A549 (cell line): Measurements from ENCODE around the gene ARHGAP9. TPM values are rescaled to one million over a fixed set of nuclear protein-coding genes. Genes with fewer than 3 reads are reported as not detected.

Experiments
- ATAC-seq, 2 experiments: fragments of 200-7000 bp in 1 of 2; fragments of >200 bp in 1 of 2; cut with Nextera tagmentation in 1 of 2; cut with Tn5 transposase in 1 of 2; 3 replicates each; pipeline versions ENCODE4 v1.8.0 to v1.9.1; 2018 to 2020; ENCODE audit warnings: mild to moderate bottlenecking in 1 of 2, moderate library complexity in 1 of 2
- CTCF ChIA-PET: fragments of 300-600 bp; sonication (Branson Sonifier 250); formaldehyde crosslinking; extraction: SDS; loops from one replicate; lab custom pipeline; 2021; ENCODE audit warnings: antibody characterized with exemption, inconsistent platforms; lab: Yijun Ruan, JAX
- POLR2A ChIA-PET: fragments of 350-600 bp; formaldehyde crosslinking; extraction: SDS; loops from one replicate; lab custom pipeline; 2021; ENCODE audit warnings: antibody characterized with exemption, inconsistent platforms; lab: Yijun Ruan, JAX
- DNase-seq, 2 experiments: peaks; one replicate each; pipeline versions ENCODE4 v3.0.0 to v3.0.0-alpha.2; 2011 to 2016; ENCODE audit warnings: low read depth in 1 of 2, low spot score in 1 of 2
- FAIRE-seq: peaks from 2 replicates; lab custom pipeline; 2011; peaks lifted over from hg19 to GRCh38; lab: Jason Lieb, UNC
- H3K27ac ChIP-seq, 2 experiments: fragments of >200 bp; sonication (Bioruptor Twin); formaldehyde crosslinking; 3 replicates each; pipeline ENCODE4 v1.5.1; 2016 to 2017
- H3K4me1 ChIP-seq: fragments of >200 bp; sonication (Bioruptor Twin); formaldehyde crosslinking; 3 replicates; pipeline ENCODE4 v1.6.1; 2016
- H3K4me2 ChIP-seq: fragments of >200 bp; sonication (Bioruptor Twin); formaldehyde crosslinking; 3 replicates; pipeline ENCODE4 v1.6.1; 2016
- H3K4me3 ChIP-seq: fragments of >200 bp; sonication (Bioruptor Twin); formaldehyde crosslinking; 3 replicates; pipeline ENCODE4 v1.5.1; 2016
- H3K9me3 ChIP-seq: fragments of >200 bp; sonication (Bioruptor Twin); formaldehyde crosslinking; 3 replicates; pipeline ENCODE4 v1.6.1; 2016
- CBX8 ChIP-seq: fragments of 200-600 bp; sonication (generic); IDR thresholded peaks from 2 replicates; pipeline ENCODE4 v1.6.1; 2016
- EHF ChIP-seq: fragments of 250-450 bp; sonication (Bioruptor Pico); IDR thresholded peaks from 2 replicates; pipeline ENCODE4 v1.5.0; 2020; ENCODE audit warnings: mild to moderate bottlenecking
- EP300 ChIP-seq, 2 experiments: fragments of >200 bp; sonication (Bioruptor Twin); formaldehyde crosslinking; IDR thresholded peaks; 2 replicates in 1 of 2; 3 replicates in 1 of 2; pipeline ENCODE4 v1.6.1; 2016 to 2017
- ESRRA ChIP-seq: fragments of 150-350 bp; IDR thresholded peaks from 2 replicates; pipeline ENCODE4 v1.6.1; 2014; ENCODE audit warnings: mild to moderate bottlenecking, low read length, borderline replicate concordance
- FOSB ChIP-seq: fragments of 250-450 bp; sonication (Bioruptor Pico); IDR thresholded peaks from 2 replicates; pipeline ENCODE4 v1.5.0; 2020; ENCODE audit warnings: mild to moderate bottlenecking, moderate library complexity
- FOXS1 ChIP-seq: fragments of 250-450 bp; sonication (Bioruptor Pico); IDR thresholded peaks from 2 replicates; pipeline ENCODE4 v1.5.0; 2020; ENCODE audit warnings: mild to moderate bottlenecking, moderate library complexity
- GATA3 ChIP-seq: IDR thresholded peaks from 2 replicates; pipeline ENCODE4 v1.6.1; 2012; ENCODE audit warnings: borderline replicate concordance
- HOXA7 ChIP-seq: fragments of 250-450 bp; sonication (Bioruptor Pico); IDR thresholded peaks from 2 replicates; pipeline ENCODE4 v1.5.0; 2020; ENCODE audit warnings: mild to moderate bottlenecking, moderate library complexity
- HOXB5 ChIP-seq: fragments of 250-450 bp; sonication (Bioruptor Pico); IDR thresholded peaks from 2 replicates; pipeline ENCODE4 v1.5.0; 2020; ENCODE audit warnings: mild to moderate bottlenecking, moderate library complexity
- JUN ChIP-seq, 2 experiments: fragments of >200 bp; sonication (Bioruptor Twin); formaldehyde crosslinking; IDR thresholded peaks; 2 replicates in 1 of 2; 3 replicates in 1 of 2; pipeline ENCODE4 v1.6.1; 2016 to 2017
- MAZ ChIP-seq: fragments of 150-350 bp; IDR thresholded peaks from 2 replicates; pipeline ENCODE4 v1.6.1; 2014; ENCODE audit warnings: antibody characterized with exemption, low read depth, low read length, borderline replicate concordance
- MYC ChIP-seq: IDR thresholded peaks from 2 replicates; pipeline ENCODE4 v1.6.1; 2012; ENCODE audit warnings: mild to moderate bottlenecking, inconsistent platforms, low read length, improper control_type of control experiment, borderline replicate concordance
- NR3C1 ChIP-seq: fragments of >200 bp; sonication (Bioruptor Twin); formaldehyde crosslinking; IDR thresholded peaks from 3 replicates; pipeline ENCODE4 v1.6.1; 2017
- POLR2A ChIP-seq: IDR thresholded peaks from 2 replicates; pipeline ENCODE4 v1.6.1; 2012; ENCODE audit warnings: mild to moderate bottlenecking, low read length
- POLR2AphosphoS2 ChIP-seq: conservative IDR thresholded peaks from 2 replicates; pipeline ENCODE4 v1.6.1; 2012; ENCODE audit warnings: low read length, improper control_type of control experiment, inconsistent platforms
- RAD21 ChIP-seq, 2 experiments: fragments of >200 bp in 1 of 2; sonication (Bioruptor Twin) in 1 of 2; formaldehyde crosslinking in 1 of 2; IDR thresholded peaks in 1 of 2; conservative IDR thresholded peaks in 1 of 2; 2 replicates in 1 of 2; 3 replicates in 1 of 2; pipeline ENCODE4 v1.6.1; 2012 to 2018; ENCODE audit warnings: inconsistent platforms in 1 of 2
- RARB ChIP-seq: fragments of 250-450 bp; sonication (Bioruptor Pico); IDR thresholded peaks from 2 replicates; pipeline ENCODE4 v1.8.0; 2021; ENCODE audit warnings: mild to moderate bottlenecking, moderate library complexity
- SMC3 ChIP-seq: fragments of >200 bp; sonication (Bioruptor Twin); formaldehyde crosslinking; IDR thresholded peaks from 3 replicates; pipeline ENCODE4 v1.6.1; 2018; ENCODE audit warnings: inconsistent platforms
- SREBF2 ChIP-seq: fragments of 450-650 bp; IDR thresholded peaks from 2 replicates; pipeline ENCODE4 v1.6.1; 2014; ENCODE audit warnings: mild to moderate bottlenecking, moderate library complexity
- TFCP2L1 ChIP-seq: fragments of 250-450 bp; sonication (Bioruptor Pico); IDR thresholded peaks from 2 replicates; pipeline ENCODE4 v1.5.0; 2021; ENCODE audit warnings: mild to moderate bottlenecking
- ZC3H11A ChIP-seq: fragments of 450-650 bp; IDR thresholded peaks from 2 replicates; pipeline ENCODE4 v1.6.1; 2014; ENCODE audit warnings: antibody characterized with exemption, mild to moderate bottlenecking
- ZSCAN20 ChIP-seq: fragments of 250-450 bp; sonication (Bioruptor Pico); IDR thresholded peaks from 2 replicates; pipeline ENCODE4 v1.8.0; 2022; ENCODE audit warnings: mild to moderate bottlenecking, moderate library complexity
- WGBS: methylation state at CpG from one replicate; pipeline ENCODE4 v1.1.6; 2017; ENCODE audit errors: missing lambda C conversion rate; 5-methylcytosine and 5-hydroxymethylcytosine counted together
- polyA plus RNA-seq, 4 experiments: library from polyadenylated mRNA; depleted of rRNA in 3 of 4; stranded (reverse); fragments of >200 nt; fragmentation: RNase III in 1 of 4; extraction: RNeasy Plus Mini Kit Qiagen cat#74134 plus additional on column Dnase treatment in 1 of 4; gene quantifications; 2 replicates in 3 of 4; 3 replicates in 1 of 4; pipeline ENCODE4 v1.2.3, GENCODE V29; 2011 to 2017
- TF ChIP-seq, protein P1 (sequence below): fragments of >200 bp; sonication (Bioruptor Twin); formaldehyde crosslinking; IDR thresholded peaks from 3 replicates; pipeline ENCODE4 v1.6.1; 2016
- TF ChIP-seq, protein P2 (sequence below): fragments of 250-450 bp; sonication (Bioruptor Pico); IDR thresholded peaks from 2 replicates; pipeline ENCODE4 v1.5.0; 2020; ENCODE audit warnings: low read depth, mild to moderate bottlenecking, moderate library complexity
- TF ChIP-seq, protein P3 (sequence below): fragments of 450-650 bp; IDR thresholded peaks from 2 replicates; pipeline ENCODE4 v1.6.1; 2014; ENCODE audit warnings: antibody characterized with exemption

The ARHGAP9 gene
- polyA plus RNA-seq, 2 of the 4 experiments (the other 2 are of a cell fraction): 0.25 TPM; not detected in 1

DNA sequence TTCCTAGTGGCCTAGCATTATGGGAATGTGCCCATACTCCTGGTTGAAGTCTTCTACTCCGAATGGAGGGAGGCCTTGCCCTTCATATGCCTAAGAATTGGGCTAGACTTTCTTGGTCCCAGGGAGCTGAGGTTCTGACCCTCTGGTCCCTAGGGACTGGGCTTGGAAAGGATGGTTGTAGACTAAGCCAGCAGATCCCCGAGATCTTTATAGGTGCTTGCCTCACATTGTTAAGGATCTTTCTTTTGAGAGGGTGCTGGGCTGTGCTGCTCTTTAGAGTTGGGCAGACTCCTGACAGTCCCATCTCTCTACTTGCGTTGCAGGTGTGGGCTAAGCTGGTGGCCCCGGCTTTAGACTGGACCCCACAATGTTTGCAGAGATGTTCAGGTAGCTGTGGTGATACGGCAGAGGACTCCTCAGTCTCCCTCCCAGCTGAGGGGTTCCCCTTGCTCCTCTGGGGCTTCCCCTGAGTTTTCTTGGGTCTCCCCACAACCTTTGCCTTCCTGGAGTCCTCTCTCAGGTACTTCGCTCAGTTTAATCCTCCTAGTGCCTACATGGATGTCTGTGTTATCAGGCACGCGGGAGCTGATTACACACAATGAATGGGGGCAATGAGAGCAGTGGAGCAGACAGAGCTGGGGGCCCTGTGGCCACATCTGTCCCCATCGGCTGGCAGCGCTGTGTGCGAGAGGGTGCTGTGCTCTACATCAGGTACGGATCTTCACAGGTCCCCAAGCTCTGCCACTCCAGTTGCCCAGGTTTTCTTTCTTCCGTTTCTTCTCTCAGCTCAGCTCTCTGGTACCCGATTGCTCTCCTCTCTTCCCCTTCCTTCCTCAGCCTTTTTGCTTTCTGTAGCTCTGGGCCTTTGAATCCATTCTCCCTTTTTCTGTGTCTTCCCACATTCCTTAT, 44.3 kb upstream of the ARHGAP9 start (continued):
- TF ChIP-seq MYC: no peak

DNA sequence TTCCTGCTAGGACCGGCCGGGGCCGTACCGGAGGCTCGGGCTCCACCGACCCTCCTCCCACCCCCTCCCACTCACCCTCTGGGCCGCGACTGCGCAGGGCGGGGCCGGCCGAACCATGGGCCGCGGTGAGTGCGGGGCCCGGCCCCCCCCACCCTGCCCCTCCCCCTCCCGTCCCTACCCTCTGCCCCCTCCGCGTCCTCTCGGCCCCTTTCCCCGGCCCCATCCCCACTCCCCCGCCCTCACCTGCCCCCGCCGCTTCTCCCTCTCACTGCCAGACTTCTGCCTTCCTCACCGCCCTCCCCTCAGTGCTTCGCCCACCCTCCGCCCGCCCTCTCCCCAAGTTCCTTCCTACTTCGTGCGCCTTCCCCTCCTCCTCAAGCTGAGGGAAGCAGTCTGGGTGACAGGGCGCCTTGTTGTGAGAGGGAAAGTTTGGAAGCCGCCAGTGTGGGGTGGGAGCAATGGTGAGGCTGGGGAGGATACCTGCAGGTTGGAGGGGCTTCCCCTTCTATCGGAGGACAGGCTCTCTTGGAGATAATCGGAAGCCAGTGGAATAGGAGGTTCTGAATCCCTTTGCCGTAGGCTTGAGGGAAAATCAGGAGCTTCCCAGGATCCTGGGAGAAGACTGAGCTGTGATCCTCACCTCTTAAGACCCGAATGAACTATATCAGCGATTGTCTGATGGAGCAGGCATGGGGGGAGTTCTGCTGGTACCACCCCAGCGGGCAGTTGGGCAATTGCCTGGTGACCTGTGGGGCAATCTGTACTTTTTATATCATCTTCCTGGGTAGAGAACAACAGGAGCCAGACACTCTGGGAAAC, 43.4 kb upstream of the ARHGAP9 start:
- H3K9me3 ChIP-seq: no peaks in the 10 kb centered on the region
- TF ChIP-seq JUN (IDR thresholded peaks at IDR 0.05): peak in 1 of 2 experiments; percentile 42; a peak in 1 of 5 replicates
- no peak for TF ChIP-seq POLR2AphosphoS2
- peak; percentile 78 for TF ChIP-seq POLR2A
- TF ChIP-seq EHF (CRISPR knock-in tag): no peak
- no peak for TF ChIP-seq SREBF2
- TF ChIP-seq RAD21 (conservative IDR thresholded peaks at IDR 0.05 in 1 of 2, IDR thresholded peaks at IDR 0.05 in 1 of 2): no peak
- TF ChIP-seq FOXS1 (CRISPR knock-in tag): no peak
- TF ChIP-seq MAZ: 0 out of 2 replicates have a peak, but pooled peaks have one; percentile 2
- no peak for TF ChIP-seq HOXB5 (CRISPR knock-in tag)
- no peak for TF ChIP-seq CBX8
- TF ChIP-seq, protein P1, sequence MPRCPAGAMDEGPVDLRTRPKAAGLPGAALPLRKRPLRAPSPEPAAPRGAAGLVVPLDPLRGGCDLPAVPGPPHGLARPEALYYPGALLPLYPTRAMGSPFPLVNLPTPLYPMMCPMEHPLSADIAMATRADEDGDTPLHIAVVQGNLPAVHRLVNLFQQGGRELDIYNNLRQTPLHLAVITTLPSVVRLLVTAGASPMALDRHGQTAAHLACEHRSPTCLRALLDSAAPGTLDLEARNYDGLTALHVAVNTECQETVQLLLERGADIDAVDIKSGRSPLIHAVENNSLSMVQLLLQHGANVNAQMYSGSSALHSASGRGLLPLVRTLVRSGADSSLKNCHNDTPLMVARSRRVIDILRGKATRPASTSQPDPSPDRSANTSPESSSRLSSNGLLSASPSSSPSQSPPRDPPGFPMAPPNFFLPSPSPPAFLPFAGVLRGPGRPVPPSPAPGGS: no peak
- TF ChIP-seq, protein P2, sequence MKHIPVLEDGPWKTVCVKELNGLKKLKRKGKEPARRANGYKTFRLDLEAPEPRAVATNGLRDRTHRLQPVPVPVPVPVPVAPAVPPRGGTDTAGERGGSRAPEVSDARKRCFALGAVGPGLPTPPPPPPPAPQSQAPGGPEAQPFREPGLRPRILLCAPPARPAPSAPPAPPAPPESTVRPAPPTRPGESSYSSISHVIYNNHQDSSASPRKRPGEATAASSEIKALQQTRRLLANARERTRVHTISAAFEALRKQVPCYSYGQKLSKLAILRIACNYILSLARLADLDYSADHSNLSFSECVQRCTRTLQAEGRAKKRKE: no peak
- no peak for TF ChIP-seq HOXA7 (CRISPR knock-in tag)
- DNase-seq: peak in 1 of 2 experiments; percentile 46
- peak overlapping the region; percentile 92 for H3K4me2 ChIP-seq
- FAIRE-seq: no peak
- peak overlapping the region; percentile 70 for H3K4me3 ChIP-seq
- WGBS: 5% methylated on average over 11 of the region's 38 CpGs
- H3K27ac ChIP-seq: peak overlapping the region; percentile 95 to 98
- ChIA-PET POLR2A (interaction anchor here (1.2 to 1.3 kb wide), 2 partner anchors 9 to 98 kb away, joined by 3 to 5 read pairs; no protein-coding TSS in a partner anchor), CTCF (interaction anchor here (0.9 to 1.7 kb wide), 7 partner anchors 10 to 170 kb away, joined by 3 to 6 read pairs (median 3); no protein-coding TSS in a partner anchor)
- H3K4me1 ChIP-seq: peaks cover 45% of the 10 kb centered on the region
- peak in 1 of 2 experiments; percentile 0; a peak in 1 of 6 replicates for ATAC-seq

DNA sequence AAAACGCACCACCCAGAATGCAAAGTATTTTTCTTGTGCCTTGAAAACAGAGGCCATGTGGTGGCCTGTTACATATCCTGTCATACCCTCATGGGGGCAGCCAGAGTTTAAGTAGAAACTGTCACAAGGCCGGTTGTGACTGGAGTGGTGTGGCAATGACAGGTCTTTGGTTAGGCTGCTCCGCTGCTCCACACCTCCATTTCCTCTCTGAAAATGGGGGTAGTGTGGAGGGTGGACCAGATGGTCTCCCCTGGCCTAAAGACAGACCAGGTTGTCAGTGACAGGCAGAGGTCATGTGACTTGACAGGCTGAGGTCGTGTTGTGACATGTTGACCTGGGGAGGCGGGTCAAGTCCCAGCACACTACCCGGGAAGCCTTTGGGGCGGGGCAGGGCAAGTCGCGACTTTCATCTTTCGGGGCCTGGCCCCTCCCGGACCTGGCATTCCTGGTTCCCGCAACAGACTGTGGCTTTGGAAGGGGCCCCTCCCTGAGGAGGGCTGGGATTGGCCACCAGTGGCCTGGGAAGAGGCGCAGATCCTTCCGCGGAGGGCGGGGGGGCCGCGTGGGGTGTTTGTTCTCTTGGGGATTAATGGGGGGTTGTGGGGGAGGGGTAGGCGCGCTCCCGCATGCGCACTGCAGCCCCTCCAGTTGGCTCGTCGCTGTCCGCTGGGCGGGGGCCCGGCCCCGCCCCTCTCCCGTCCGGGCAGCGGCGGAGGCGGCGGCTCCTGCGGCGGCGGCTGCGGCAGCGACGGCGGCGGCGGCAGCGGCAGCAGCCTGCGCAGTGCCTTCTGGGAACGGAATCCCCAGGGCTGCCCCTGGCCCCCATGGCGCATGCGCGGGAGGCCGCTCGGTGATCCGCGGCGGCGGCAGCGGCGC, 42.6 kb upstream of the ARHGAP9 start, which contains the start of gene MBD6:
TSS of gene MBD6 (plus strand) at position 814 of the 876 bp plus-strand sequence. CDS start 1,480 bp downstream, outside the sequence.
- H3K9me3 ChIP-seq: no peaks in the 10 kb centered on the region
- peak within 1 kb of the TSS; percentile 95 to 98 for H3K27ac ChIP-seq
- no peak for FAIRE-seq
- H3K4me3 ChIP-seq: peak within 1 kb of the TSS; percentile 70
- DNase-seq: peak; percentile 95 to 96
- ATAC-seq: peak; percentile 30 to 31
- H3K4me1 ChIP-seq: peaks cover 54% of the 10 kb centered on the region
- ChIA-PET POLR2A (interaction anchor here (1.2 kb wide), 1 partner anchor 10 kb away, joined by 3 read pairs; no protein-coding TSS in a partner anchor), CTCF (no interaction called here)
- peak within 1 kb of the TSS; percentile 92 for H3K4me2 ChIP-seq
- WGBS: 3% methylated on average over 13 of the region's 57 CpGs
- TF ChIP-seq JUN (IDR thresholded peaks at IDR 0.05): peak; percentile 8 to 90; a peak in 3 of 5 replicates
- TF ChIP-seq NR3C1: no peak
- no peak for TF ChIP-seq SMC3
- peak in 1 of 2 experiments; percentile 25; a peak in 1 of 5 replicates for TF ChIP-seq EP300 (IDR thresholded peaks at IDR 0.05)
- no peak for TF ChIP-seq FOSB (CRISPR knock-in tag)
- TF ChIP-seq HOXA7 (CRISPR knock-in tag): no peak
- TF ChIP-seq, protein P3, sequence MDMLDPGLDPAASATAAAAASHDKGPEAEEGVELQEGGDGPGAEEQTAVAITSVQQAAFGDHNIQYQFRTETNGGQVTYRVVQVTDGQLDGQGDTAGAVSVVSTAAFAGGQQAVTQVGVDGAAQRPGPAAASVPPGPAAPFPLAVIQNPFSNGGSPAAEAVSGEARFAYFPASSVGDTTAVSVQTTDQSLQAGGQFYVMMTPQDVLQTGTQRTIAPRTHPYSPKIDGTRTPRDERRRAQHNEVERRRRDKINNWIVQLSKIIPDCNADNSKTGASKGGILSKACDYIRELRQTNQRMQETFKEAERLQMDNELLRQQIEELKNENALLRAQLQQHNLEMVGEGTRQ: peak; percentile 85
- no peak for TF ChIP-seq ZSCAN20
- TF ChIP-seq ZC3H11A: no peak
- no peak for TF ChIP-seq TFCP2L1 (CRISPR knock-in tag)
- TF ChIP-seq, protein P2: no peak
- peak; percentile 55 for TF ChIP-seq GATA3
- TF ChIP-seq, protein P1: peak; percentile 67; the same call in 1 of the 3 replicates
- 0 out of 2 replicates have a peak, but pooled peaks have one; percentile 44 for TF ChIP-seq RARB (CRISPR knock-in tag)
- TF ChIP-seq ESRRA: 0 out of 2 replicates have a peak, but pooled peaks have one; percentile 3
